ENCODE data around the gene TEDC2.

TEDC2 gene

DNA sequence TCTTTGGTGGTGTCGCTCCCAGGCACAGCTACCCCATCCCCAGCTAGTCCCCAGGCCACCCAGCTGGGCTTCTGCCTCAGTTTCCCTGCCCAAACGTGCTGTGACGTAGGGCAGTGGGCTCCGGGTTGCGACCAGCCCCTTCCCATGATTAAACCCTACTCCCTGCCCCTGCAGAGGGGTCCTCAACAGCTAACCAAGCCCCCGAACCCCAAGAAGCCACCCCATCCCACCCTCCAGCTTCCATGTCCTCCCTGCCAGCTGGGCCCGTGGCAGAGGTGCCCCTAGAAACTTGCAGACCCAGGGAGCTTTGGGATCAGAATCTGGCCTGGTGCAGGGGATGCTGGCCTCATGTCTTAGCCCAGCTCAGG is 10.3 kb downstream of the TEDC2 start:
- Histone ChIP-seq H3K27me3 (ENCODE audit: insufficient read depth, low read depth, severe bottlenecking) (no peaks in the 10 kb centered on the region), H3K4me3 (ENCODE audit: low read depth, low read length) (no peak overlapping the region; the same call in 1 of the 2 replicates), H3K27ac (peak overlapping the region; percentile 100), H3K36me3 (peaks cover 15% of the 10 kb centered on the region), H3K9me3 (ENCODE audit: severe bottlenecking) (no peaks in the 10 kb centered on the region)
- TF ChIP-seq, protein P1, sequence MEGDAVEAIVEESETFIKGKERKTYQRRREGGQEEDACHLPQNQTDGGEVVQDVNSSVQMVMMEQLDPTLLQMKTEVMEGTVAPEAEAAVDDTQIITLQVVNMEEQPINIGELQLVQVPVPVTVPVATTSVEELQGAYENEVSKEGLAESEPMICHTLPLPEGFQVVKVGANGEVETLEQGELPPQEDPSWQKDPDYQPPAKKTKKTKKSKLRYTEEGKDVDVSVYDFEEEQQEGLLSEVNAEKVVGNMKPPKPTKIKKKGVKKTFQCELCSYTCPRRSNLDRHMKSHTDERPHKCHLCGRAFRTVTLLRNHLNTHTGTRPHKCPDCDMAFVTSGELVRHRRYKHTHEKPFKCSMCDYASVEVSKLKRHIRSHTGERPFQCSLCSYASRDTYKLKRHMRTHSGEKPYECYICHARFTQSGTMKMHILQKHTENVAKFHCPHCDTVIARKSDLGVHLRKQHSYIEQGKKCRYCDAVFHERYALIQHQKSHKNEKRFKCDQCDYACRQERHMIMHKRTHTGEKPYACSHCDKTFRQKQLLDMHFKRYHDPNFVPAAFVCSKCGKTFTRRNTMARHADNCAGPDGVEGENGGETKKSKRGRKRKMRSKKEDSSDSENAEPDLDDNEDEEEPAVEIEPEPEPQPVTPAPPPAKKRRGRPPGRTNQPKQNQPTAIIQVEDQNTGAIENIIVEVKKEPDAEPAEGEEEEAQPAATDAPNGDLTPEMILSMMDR (IDR thresholded peaks at IDR 0.05; ENCODE audit: low read depth, low read length): no peak
- no peak for DNase-seq

DNA sequence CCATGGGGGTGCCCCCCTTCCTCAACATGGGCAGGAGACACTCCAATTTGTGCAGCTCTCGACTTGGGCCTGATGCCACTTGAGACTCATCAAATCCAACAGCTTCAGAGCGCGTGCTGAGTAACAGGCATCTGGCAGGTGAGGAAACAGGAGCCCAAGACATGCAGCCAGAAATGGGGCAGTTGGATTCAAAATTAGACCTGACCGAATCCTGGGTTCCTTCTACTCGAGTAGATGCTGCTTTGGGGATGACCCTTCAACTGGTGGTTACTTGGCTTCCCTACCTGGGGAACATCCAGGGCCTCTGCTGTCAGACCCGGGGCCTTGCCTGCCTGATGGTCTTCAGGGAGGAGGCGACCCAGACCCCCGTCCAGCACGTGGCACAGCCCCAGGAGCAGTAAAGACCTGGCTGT is 10.7 kb downstream of the TEDC2 start:
- Histone ChIP-seq H3K27me3 (ENCODE audit: insufficient read depth, low read depth, severe bottlenecking) (no peaks in the 10 kb centered on the region), H3K36me3 (peaks cover 15% of the 10 kb centered on the region), H3K9me3 (ENCODE audit: severe bottlenecking) (no peaks in the 10 kb centered on the region), H3K27ac (peak overlapping the region; percentile 100), H3K4me3 (ENCODE audit: low read depth, low read length) (peak overlapping the region; percentile 22; the same call in 1 of the 2 replicates)
- TF ChIP-seq, protein P1 (IDR thresholded peaks at IDR 0.05; ENCODE audit: low read depth, low read length): no peak
- peak; percentile 36 for DNase-seq

DNA sequence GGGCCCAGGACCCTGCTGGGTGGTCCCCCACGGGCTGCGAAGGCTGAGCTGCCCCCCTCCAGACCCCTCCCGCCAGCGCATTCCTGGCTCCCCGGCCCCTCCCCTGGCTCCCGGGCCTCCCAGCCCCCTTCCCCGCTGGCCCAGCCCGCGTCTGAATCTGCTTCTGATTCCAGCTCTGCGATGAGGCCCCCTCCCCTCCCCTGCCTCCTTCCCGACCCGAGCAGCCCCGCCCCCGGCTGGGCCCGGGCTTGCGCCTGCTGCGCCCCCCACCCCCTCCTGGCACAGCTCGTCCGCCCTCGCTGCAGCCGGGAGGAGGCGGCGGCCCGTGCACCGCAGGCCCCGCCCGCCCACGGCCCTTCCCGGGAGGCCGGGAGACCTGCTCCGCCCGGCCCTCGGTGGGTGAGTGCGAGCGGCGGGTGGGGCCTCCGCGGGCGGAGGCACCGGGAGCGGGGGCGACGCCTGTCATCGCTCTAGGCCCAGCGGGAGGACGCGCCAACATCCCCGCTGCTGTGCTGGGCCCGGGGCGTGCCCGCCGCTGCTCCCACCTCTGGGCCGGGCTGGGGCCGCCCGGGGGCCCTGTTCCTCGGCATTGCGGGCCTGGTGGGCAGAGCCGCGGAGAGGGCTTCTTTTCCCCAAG is 11.2 kb downstream of the TEDC2 start, which contains the start of gene NTN3:
TSS of gene NTN3 (plus strand) at position 282 of the 637 bp plus-strand sequence. CDS start 405 bp downstream, outside the sequence.
- TF ChIP-seq, protein P1 (IDR thresholded peaks at IDR 0.05; ENCODE audit: low read depth, low read length): no peak
- Histone ChIP-seq H3K27ac (peak within 1 kb of the TSS; percentile 100), H3K4me3 (ENCODE audit: low read depth, low read length) (peak within 1 kb of the TSS; percentile 54), H3K27me3 (ENCODE audit: insufficient read depth, low read depth, severe bottlenecking) (no peaks in the 10 kb centered on the region), H3K9me3 (ENCODE audit: severe bottlenecking) (no peaks in the 10 kb centered on the region), H3K36me3 (peaks cover 15% of the 10 kb centered on the region)
- peak; percentile 94 for DNase-seq

DNA sequence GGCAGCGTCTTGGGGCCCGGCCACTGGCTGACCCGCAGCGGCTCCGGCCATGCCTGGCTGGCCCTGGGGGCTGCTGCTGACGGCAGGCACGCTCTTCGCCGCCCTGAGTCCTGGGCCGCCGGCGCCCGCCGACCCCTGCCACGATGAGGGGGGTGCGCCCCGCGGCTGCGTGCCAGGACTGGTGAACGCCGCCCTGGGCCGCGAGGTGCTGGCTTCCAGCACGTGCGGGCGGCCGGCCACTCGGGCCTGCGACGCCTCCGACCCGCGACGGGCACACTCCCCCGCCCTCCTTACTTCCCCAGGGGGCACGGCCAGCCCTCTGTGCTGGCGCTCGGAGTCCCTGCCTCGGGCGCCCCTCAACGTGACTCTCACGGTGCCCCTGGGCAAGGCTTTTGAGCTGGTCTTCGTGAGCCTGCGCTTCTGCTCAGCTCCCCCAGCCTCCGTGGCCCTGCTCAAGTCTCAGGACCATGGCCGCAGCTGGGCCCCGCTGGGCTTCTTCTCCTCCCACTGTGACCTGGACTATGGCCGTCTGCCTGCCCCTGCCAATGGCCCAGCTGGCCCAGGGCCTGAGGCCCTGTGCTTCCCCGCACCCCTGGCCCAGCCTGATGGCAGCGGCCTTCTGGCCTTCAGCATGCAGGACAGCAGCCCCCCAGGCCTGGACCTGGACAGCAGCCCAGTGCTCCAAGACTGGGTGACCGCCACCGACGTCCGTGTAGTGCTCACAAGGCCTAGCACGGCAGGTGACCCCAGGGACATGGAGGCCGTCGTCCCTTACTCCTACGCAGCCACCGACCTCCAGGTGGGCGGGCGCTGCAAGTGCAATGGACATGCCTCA is 12.0 kb downstream of the TEDC2 start:
- peaks cover 12% of the 10 kb centered on the region for H3K36me3 ChIP-seq
- no peaks in the 10 kb centered on the region for H3K9me3 ChIP-seq (ENCODE audit: severe bottlenecking)
- H3K27me3 ChIP-seq (ENCODE audit: insufficient read depth, low read depth, severe bottlenecking): no peaks in the 10 kb centered on the region
- peak overlapping the region; percentile 100 for H3K27ac ChIP-seq
- H3K4me3 ChIP-seq (ENCODE audit: low read depth, low read length): peak overlapping the region; percentile 54
- no peak for DNase-seq
- TF ChIP-seq, protein P1 (IDR thresholded peaks at IDR 0.05; ENCODE audit: low read depth, low read length): no peak

DNA sequence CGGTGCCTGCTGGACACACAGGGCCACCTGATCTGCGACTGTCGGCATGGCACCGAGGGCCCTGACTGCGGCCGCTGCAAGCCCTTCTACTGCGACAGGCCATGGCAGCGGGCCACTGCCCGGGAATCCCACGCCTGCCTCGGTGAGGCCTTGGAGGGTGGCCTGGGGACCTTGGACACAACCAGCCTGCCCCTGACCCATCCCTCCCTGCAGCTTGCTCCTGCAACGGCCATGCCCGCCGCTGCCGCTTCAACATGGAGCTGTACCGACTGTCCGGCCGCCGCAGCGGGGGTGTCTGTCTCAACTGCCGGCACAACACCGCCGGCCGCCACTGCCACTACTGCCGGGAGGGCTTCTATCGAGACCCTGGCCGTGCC is 12.6 kb downstream of the TEDC2 start:
- Histone ChIP-seq H3K27me3 (ENCODE audit: insufficient read depth, low read depth, severe bottlenecking) (no peaks in the 10 kb centered on the region), H3K9me3 (ENCODE audit: severe bottlenecking) (no peaks in the 10 kb centered on the region), H3K27ac (peak overlapping the region; percentile 100), H3K4me3 (ENCODE audit: low read depth, low read length) (peak overlapping the region; percentile 54), H3K36me3 (peaks cover 11% of the 10 kb centered on the region)
- TF ChIP-seq, protein P1 (IDR thresholded peaks at IDR 0.05; ENCODE audit: low read depth, low read length): no peak
- no peak for DNase-seq

Data from WERI-Rb-1 (cell line).